Skeletal muscle satellite cell (primary cell): ENCODE data around the gene UBR1.
"Not testable (repeated sequence)": the region's sequence is repeated elsewhere in the genome, so short reads cannot be mapped to it uniquely, and the experiment has no call there.

Source experiments
- H3K27me3 ChIP-seq: 2 replicates; pipeline ENCODE4 v1.7.0; 2013; ENCODE audit warnings: low read length; ENCODE audit not compliant: control insufficient read depth, insufficient read depth
- H3K36me3 ChIP-seq: 2 replicates; pipeline ENCODE4 v1.7.0; 2013; ENCODE audit warnings: mild to moderate bottlenecking, control low read depth, low read length; ENCODE audit not compliant: insufficient read depth
- H3K4me1 ChIP-seq: 2 replicates; pipeline ENCODE4 v1.7.0; 2013; ENCODE audit warnings: low read length; ENCODE audit not compliant: control insufficient read depth, insufficient read depth
- H3K4me2 ChIP-seq: 2 replicates; pipeline ENCODE4 v1.7.0; 2013; ENCODE audit warnings: mild to moderate bottlenecking, low read length
- H3K4me3 ChIP-seq: 2 replicates; pipeline ENCODE4 v1.7.0; 2013; ENCODE audit warnings: low read length
- H3K9ac ChIP-seq: 2 replicates; pipeline ENCODE4 v1.7.0; 2013; ENCODE audit warnings: mild to moderate bottlenecking, low read depth, low read length, moderate library complexity
- H3K9me3 ChIP-seq: replicated peaks from 2 replicates; pipeline ENCODE4 v1.7.0; 2013; ENCODE audit warnings: mild to moderate bottlenecking, control low read depth, low read length

Gene UBR1

DNA sequence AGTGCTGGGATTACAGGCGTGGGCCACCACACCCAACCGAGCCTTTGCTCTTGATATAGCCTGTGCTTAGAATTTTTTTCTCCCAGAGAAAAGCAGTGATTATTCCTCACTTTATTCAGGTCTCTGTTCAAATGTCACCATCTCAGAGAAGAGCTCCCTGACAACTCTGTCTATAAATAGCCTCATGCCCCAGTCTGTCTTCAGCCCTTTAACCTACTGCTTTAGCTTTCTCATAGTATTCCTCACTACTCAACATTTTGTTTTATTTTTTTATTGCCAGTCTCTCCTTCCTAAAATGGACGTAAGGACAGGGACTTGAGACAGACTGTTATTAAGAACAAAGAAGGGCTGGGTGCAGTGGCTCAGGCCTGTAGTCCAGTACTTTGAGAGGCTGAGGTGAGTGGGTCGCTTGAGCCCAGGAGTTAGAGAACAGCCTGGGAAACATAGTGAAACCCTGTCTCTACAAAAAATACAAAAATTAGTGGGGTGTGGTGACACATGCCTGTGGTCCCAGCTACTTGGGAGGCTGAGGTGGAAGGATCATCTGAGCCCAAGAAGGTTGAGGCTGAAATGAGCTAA, 106.5 kb downstream of the UBR1 start:
- Histone ChIP-seq H3K9ac (no peak overlapping the region), H3K9me3 (no peaks in the 10 kb centered on the region), H3K27me3 (no peaks in the 10 kb centered on the region), H3K4me2 (no peak overlapping the region), H3K4me1 (peaks cover 8% of the 10 kb centered on the region), H3K4me3 (no peak overlapping the region), H3K36me3 (peaks cover 26% of the 10 kb centered on the region)

DNA sequence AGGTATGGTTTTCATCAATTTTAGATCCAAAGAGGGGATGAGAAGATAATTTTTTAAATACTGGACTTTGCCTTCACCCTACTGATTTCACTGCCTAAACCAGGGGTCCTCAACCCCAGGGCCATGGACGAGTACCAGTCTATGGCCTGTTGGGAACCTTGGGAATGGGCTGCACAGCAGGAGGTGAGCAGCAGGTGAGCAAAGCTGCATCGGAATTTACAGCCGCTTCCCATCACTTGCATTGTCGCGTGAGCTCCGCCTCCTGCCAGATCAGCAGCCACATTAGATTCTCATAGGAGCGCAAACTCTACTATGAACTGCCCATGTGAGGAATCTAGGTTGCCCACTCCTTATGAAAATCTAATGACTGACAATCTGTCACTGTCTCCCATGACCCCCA, 109.0 kb downstream of the UBR1 start:
- no peaks in the 10 kb centered on the region for H3K9me3 ChIP-seq
- H3K27me3 ChIP-seq = no peaks in the 10 kb centered on the region
- H3K9ac ChIP-seq = no peak overlapping the region
- H3K4me1 ChIP-seq = peaks cover 9% of the 10 kb centered on the region
- H3K36me3 ChIP-seq = peaks cover 27% of the 10 kb centered on the region
- no peak overlapping the region for H3K4me3 ChIP-seq
- H3K4me2 ChIP-seq = no peak overlapping the region

DNA sequence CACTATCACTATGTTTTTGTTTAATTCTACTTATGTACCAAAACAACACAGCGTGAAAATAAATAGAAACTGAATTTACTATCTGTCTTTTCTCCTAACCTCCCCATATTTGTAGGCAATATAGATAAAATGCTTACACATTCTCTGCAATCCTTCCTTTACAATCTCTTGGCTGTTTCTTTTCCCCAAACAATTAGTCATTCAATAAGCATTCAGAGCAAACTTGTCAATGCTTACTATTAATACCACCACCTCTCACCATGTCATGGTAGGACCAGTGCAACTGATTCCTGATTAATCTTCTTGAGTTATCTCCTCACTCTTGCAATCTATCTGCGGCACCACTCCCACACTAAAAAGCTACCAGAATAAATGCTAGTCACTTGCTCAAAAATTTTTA, 111.3 kb downstream of the UBR1 start:
- Histone ChIP-seq H3K9ac (no peak overlapping the region), H3K4me3 (no peak overlapping the region), H3K9me3 (no peaks in the 10 kb centered on the region), H3K4me2 (no peak overlapping the region), H3K4me1 (peaks cover 9% of the 10 kb centered on the region), H3K27me3 (no peaks in the 10 kb centered on the region), H3K36me3 (peaks cover 34% of the 10 kb centered on the region)

DNA sequence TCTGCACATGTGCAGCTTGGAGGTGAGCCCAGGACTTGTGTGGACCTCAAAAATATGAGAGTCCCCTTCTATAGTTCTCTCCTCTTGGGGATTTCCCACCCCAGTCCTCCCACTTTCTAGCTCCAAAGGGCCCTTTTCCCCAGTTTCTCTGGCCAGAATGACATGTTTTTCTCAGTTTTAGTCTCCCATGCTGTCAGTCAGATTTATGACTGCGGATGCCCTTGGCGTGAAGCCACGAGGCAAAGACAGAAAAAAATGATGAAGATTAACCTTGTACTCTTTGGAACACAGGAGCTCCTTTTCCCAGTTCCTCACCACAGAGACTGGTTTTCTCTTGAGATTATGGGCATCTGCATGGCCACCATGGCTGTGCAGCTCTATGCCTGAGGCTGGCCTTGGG, 113.2 kb downstream of the UBR1 start:
- Histone ChIP-seq H3K4me2 (no peak overlapping the region), H3K4me3 (no peak overlapping the region), H3K27me3 (no peaks in the 10 kb centered on the region), H3K36me3 (peaks cover 44% of the 10 kb centered on the region), H3K9ac (no peak overlapping the region), H3K4me1 (peaks cover 9% of the 10 kb centered on the region), H3K9me3 (no peaks in the 10 kb centered on the region)

DNA sequence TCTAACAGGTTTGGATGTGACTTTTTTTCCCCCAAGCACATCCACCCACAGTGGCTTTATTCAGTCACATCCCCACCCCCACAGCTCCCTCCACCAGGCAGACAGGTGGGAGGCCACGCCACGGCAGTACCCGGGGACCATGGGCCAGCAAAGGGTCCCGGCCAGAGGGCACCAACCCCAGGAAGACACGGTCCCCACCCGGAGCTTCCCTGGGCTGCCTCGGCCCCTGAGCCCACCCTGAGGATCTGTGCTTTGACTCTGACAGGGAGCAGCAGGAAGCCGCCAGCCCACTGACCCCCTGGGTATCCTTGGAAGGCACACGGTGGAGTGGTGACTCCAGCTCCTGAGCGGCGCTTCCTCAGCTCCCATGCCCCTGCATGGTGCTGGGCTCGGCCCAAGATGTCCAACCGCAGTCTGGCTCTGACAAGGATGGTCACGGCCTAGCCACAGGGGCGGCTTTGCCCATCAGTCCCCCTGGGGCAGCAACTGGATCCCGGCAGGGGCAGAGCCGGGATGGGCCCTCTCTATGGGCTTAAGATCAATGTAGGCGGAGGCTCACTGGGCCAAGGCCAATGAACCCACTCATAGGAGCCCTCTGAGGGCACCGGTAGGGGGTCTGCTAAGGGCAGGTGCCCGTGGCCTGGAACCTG, 119.0 kb downstream of the UBR1 start:
- H3K9ac ChIP-seq = no peak overlapping the region
- no peaks in the 10 kb centered on the region for H3K4me1 ChIP-seq
- H3K4me3 ChIP-seq = no peak overlapping the region
- H3K27me3 ChIP-seq = no peaks in the 10 kb centered on the region
- no peak overlapping the region for H3K4me2 ChIP-seq
- H3K9me3 ChIP-seq = no peaks in the 10 kb centered on the region
- peaks cover 46% of the 10 kb centered on the region for H3K36me3 ChIP-seq

DNA sequence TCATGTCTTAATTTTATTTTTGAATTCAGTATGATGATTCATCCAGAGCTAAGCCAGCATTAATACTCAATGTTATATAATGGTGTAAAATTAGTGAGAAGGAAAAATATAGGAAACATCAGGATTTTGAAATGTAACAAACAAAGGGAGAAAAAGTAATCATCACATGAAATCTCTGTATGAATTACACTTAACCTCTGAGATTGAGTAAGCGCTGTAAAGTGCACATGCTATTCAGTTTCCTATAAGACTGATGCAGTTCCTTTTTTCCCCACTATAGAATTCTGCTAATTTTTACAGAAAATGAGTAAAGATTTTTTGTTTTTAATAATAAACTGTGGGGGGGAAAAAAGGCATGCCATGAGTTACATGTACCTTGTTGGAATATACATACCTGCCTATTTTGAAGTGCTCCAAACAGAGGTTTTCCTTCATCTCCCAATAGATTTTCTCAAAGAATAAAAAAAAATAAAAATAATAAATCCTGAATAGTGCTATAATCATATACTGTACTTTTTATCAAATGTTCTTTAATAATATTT, 121.3 kb downstream of the UBR1 start:
- Histone ChIP-seq H3K9ac (no peak overlapping the region), H3K4me2 (no peak overlapping the region), H3K4me3 (no peak overlapping the region), H3K27me3 (no peaks in the 10 kb centered on the region), H3K9me3 (no peaks in the 10 kb centered on the region), H3K4me1 (no peaks in the 10 kb centered on the region), H3K36me3 (peaks cover 43% of the 10 kb centered on the region)

DNA sequence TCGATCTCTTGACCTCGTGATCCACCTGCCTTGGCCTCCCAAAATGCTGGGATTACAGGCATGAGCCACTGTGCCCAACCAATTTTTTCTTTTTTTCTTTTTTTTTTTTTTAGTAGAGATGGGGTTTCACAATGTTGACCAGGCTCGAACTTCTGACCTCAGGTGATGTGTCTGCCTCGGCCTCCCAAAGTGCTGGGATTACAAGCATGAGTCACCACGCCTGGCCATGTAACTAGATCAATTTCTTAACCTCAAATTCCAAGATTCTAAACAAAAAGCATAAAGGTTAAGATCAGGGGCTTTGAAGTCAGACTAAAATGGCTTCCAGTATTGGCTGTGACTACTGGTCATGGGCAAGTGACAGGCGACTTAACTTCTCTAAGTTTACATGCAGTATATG, 126.7 kb downstream of the UBR1 start:
- not testable (repeated sequence) for H3K9me3 ChIP-seq, H3K4me3 ChIP-seq, H3K9ac ChIP-seq, H3K27me3 ChIP-seq, H3K4me1 ChIP-seq, H3K4me2 ChIP-seq
- H3K36me3 ChIP-seq = peaks cover 40% of the 10 kb centered on the region

DNA sequence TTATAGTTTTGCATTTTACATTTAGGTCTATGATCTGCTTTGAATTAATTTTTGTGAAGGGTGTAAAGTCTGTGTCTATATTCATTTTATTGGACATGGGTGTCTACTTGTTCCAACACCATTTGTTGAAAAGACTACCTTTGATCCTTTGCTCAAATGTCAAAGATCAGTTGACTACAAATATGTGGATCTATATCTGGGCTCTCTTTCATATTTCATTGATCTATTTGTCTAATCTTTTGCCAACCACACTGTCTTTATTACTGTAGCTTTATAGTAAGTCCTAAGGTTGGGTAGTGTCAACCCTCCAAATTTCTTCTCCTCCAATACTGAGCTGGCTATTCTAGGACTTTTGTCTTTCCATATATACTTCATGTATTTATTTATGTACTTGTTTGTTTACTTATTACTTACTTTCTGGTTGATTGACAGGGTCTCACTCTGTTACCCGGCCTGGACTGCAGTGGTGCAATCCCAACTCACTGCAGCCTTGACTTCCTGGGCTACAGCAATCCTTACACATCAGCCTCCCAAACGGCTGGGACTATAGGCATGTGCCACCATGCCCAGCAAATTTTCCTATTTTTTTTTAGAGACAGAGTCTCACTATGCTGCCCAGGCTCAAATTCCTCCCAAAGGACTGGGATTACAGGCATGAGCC, 131.5 kb downstream of the UBR1 start:
- Histone ChIP-seq H3K36me3 (peaks cover 40% of the 10 kb centered on the region), H3K27me3 (no peaks in the 10 kb centered on the region), H3K4me3 (no peak overlapping the region), H3K4me1 (no peaks in the 10 kb centered on the region), H3K9ac (no peak overlapping the region), H3K9me3 (no peaks in the 10 kb centered on the region), H3K4me2 (no peak overlapping the region)

DNA sequence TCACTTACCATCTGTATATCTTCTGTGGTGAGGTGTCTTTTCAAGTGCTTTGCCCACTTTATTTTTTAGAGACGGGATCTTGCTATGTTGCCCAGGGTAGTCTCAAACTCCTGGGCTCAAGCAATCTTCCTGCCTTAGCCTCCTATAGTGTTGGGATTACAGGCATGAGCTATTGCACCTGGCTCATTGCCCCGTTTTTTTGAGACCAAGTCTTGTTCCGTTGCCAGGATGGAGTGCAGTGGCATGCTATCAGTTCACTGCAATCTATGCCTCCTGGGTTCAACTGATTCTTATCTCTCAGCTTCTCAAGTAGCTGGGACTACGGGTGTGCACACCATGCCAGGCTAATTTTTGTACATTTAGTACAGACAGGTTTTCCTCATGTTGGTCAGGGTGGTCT, 132.7 kb downstream of the UBR1 start:
- Histone ChIP-seq H3K4me3 (no peak overlapping the region), H3K9me3 (no peaks in the 10 kb centered on the region), H3K4me1 (no peaks in the 10 kb centered on the region), H3K4me2 (no peak overlapping the region), H3K36me3 (peaks cover 37% of the 10 kb centered on the region), H3K27me3 (no peaks in the 10 kb centered on the region), H3K9ac (no peak overlapping the region)

DNA sequence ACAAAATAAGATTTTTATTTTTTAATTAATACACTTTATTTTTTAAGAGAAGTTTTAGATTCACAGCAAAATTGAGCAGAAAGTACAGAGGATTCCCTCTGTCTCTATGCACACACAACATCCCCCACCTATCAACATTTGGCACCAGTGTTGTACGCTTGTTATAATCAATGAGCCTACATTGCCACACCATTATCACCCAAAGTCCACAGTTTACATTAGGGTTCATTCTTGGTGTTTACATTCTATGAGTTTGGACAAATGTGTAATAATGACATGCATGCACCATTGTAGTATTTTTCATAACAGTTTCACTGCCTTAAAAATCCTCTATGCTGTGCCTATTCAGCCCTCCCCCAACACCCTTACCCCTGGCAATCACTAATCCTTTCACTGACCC, 134.0 kb downstream of the UBR1 start:
- Histone ChIP-seq H3K27me3 (no peaks in the 10 kb centered on the region), H3K4me2 (no peak overlapping the region), H3K36me3 (peaks cover 26% of the 10 kb centered on the region), H3K9me3 (no peaks in the 10 kb centered on the region), H3K4me3 (no peak overlapping the region), H3K4me1 (no peaks in the 10 kb centered on the region), H3K9ac (no peak overlapping the region)

DNA sequence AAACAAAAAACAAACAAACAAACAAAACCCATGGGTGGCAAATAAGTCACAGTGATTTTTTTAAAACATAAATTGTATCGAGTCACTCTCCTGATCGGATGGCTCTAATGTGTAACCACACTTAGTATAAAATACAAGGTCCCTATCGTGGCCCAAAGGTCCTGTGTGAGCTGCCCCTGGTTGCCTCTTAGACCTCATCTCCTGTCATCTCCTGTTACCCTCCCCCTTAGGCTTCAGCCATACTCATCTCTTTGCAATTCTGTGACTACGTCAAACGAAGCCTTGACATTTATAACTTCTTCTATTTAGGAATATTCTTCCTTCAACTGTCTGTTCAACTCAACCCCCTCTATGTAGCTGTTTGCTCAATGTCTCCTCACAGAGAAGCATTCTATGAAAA, 141.4 kb downstream of the UBR1 start:
- peaks cover 46% of the 10 kb centered on the region for H3K36me3 ChIP-seq
- H3K4me2 ChIP-seq = no peak overlapping the region
- no peak overlapping the region for H3K9ac ChIP-seq
- no peaks in the 10 kb centered on the region for H3K27me3 ChIP-seq
- H3K9me3 ChIP-seq = no peaks in the 10 kb centered on the region
- no peak overlapping the region for H3K4me3 ChIP-seq
- H3K4me1 ChIP-seq = no peaks in the 10 kb centered on the region

DNA sequence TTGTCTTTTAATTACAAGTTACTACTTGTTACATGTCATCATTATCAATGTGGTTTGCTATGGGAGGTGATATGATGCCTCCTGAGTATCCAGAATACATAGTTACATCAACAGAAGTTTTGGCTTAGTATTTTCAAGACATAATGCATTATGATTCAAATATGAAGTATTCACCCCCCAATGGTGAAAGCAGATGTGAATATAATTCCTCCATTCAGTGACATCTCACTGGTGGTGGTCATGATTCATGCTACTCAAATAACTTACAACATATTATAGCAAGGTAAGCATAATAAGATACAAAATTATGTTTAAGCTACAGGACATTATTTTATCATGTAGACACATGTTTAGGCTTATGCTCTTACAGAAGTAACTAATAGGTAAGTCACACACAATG, 150.3 kb downstream of the UBR1 start:
- H3K27me3 ChIP-seq = no peaks in the 10 kb centered on the region
- peaks cover 55% of the 10 kb centered on the region for H3K36me3 ChIP-seq
- H3K4me2 ChIP-seq = no peak overlapping the region
- no peak overlapping the region for H3K9ac ChIP-seq
- peaks cover 3% of the 10 kb centered on the region for H3K9me3 ChIP-seq
- H3K4me3 ChIP-seq = no peak overlapping the region
- H3K4me1 ChIP-seq = peaks cover 17% of the 10 kb centered on the region
